Thyroid gland (tissue), 4 donors: ENCODE measurements around the gene TMEM198. TPM values are rescaled to one million over a fixed set of nuclear protein-coding genes. Genes with fewer than 3 reads are reported as not detected.

Experiments used
- DNase-seq, 2 donors: peaks; one replicate each; pipeline ENCODE4 v3.0.0-alpha.2; 2019
- H3K27ac ChIP-seq, 3 donors: fragments of 200-600 bp; sonication (generic); 1 replicate in 2 of 3; 2 replicates in 1 of 3; pipeline ENCODE4 v1.5.1; 2016 to 2019; ENCODE audit warnings: mild to moderate bottlenecking in 1 of 3, moderate library complexity in 1 of 3
- H3K27me3 ChIP-seq: fragments of 200-600 bp; sonication (generic); one replicate; pipeline ENCODE4 v1.5.1; 2019
- H3K36me3 ChIP-seq, 2 donors: fragments of 200-600 bp; sonication (generic); one replicate each; pipeline ENCODE4 v1.5.1; 2016 to 2019
- H3K4me1 ChIP-seq, 2 donors: fragments of 200-600 bp; sonication (generic); one replicate each; pipeline ENCODE4 v1.5.1; 2017 to 2019
- H3K4me3 ChIP-seq, 3 donors: fragments of 200-600 bp; sonication (generic); replicated peaks in 1 of 3; 1 replicate in 2 of 3; 2 replicates in 1 of 3; pipeline ENCODE4 v1.5.1; 2016; ENCODE audit warnings: mild to moderate bottlenecking in 1 of 3
- H3K9me3 ChIP-seq: fragments of 200-600 bp; sonication (generic); one replicate; pipeline ENCODE4 v1.5.1; 2017
- POLR2A ChIP-seq, 2 donors: fragments of 450-650 bp; IDR thresholded peaks; one replicate each; pipeline ENCODE4 v1.6.1; 2017; ENCODE audit warnings: antibody characterized with exemption in 2 of 2, mild to moderate bottlenecking in 2 of 2, moderate library complexity in 1 of 2
- WGBS, 2 donors: methylation state at CpG; one replicate each; pipeline ENCODE4 v1.1.5; 2017; 5-methylcytosine and 5-hydroxymethylcytosine counted together
- intact Hi-C: fragments of 100-400 bp; cut with DNase I; formaldehyde crosslinking; loops from one replicate; pipeline ENCODE4 v1.15.1; 2023
- total RNA-seq, 4 donors: library from RNA; depleted of rRNA; stranded (reverse); fragments of >200 nt; gene quantifications; one replicate each; pipeline ENCODE4 v1.2.3, GENCODE V29; 2016
- TF ChIP-seq, protein P1 (sequence below), 6 experiments: fragments of 200-600 bp in 3 of 6; fragments of 450-650 bp in 3 of 6; sonication (generic) in 3 of 6; IDR thresholded peaks; one replicate each; pipeline ENCODE4 v1.5.1; 2016 to 2019; ENCODE audit warnings: antibody characterized with exemption in 6 of 6, mild to moderate bottlenecking in 2 of 6, inconsistent platforms in 1 of 6, moderate library complexity in 1 of 6

Gene TMEM198
- total RNA-seq, 4 donors from 2014 or later: 4.6 to 10.9 (median 5.4) TPM

DNA sequence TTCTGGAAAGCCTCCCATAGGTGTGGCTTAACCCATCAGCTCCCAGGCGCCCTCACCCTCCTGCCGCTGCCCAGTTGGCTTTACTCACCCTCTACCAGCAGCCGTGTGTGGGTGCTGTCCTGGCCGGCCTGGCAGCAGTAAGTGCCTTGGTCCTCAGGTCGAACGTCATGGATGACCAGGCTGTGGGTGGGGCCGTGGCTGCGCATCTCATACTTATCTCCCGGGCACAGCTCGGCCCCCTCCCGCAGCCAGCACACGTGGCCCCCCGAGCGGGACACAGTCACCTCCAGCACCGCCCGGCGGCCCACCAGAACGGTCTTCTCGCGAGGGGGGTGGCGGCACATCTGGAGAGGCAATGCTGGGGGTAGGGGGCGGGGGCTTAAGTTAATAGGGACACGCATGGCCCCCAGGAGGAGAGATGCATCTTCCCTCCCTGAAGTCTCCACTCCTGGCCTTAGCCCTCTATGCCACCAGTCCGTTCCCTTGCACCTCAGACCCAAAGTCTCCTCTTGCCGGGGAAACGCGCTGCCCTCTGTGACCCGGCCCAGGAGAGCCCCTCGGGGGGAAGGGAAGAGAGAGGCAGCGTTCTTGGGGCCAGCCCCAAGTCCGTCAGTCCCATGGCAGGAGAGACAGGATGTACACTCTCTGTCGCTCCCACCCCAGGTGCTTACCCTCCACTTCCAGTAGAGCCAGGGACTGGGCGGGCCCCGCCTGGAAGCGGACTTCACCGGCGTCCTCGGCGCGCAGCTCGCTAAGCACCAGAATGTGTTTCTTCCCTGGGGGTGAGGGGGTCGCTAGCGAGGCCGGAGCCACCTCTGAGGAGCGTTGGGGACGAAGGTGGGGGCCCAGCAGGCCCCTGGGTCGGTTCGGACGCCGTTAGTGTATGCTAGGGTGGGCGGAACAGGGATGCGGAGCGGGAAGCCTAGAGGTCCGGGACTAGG, 7.9 kb downstream of the TMEM198 start:
- Histone ChIP-seq H3K4me1 (peaks cover 16 to 21% of the 10 kb centered on the region in 2 donors), H3K4me3 (peak overlapping the region in 2 of 3 donors; percentile 17 to 41), H3K27me3 (no peaks in the 10 kb centered on the region), H3K9me3 (no peaks in the 10 kb centered on the region), H3K27ac (peak overlapping the region in 1 of 3 donors; percentile 47), H3K36me3 (no peaks in the 10 kb centered on the region)
- TF ChIP-seq, protein P1, sequence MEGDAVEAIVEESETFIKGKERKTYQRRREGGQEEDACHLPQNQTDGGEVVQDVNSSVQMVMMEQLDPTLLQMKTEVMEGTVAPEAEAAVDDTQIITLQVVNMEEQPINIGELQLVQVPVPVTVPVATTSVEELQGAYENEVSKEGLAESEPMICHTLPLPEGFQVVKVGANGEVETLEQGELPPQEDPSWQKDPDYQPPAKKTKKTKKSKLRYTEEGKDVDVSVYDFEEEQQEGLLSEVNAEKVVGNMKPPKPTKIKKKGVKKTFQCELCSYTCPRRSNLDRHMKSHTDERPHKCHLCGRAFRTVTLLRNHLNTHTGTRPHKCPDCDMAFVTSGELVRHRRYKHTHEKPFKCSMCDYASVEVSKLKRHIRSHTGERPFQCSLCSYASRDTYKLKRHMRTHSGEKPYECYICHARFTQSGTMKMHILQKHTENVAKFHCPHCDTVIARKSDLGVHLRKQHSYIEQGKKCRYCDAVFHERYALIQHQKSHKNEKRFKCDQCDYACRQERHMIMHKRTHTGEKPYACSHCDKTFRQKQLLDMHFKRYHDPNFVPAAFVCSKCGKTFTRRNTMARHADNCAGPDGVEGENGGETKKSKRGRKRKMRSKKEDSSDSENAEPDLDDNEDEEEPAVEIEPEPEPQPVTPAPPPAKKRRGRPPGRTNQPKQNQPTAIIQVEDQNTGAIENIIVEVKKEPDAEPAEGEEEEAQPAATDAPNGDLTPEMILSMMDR (IDR thresholded peaks at IDR 0.05): no peak
- TF ChIP-seq POLR2A (IDR thresholded peaks at IDR 0.05): no peak
- whole genome bisulfite sequencing, 2 donors: 6 to 8% methylated on average over 7 to 31 of the region's 54 CpGs
- intact Hi-C loops: no loop called here
- peak; percentile 61 to 75 for DNase-seq

DNA sequence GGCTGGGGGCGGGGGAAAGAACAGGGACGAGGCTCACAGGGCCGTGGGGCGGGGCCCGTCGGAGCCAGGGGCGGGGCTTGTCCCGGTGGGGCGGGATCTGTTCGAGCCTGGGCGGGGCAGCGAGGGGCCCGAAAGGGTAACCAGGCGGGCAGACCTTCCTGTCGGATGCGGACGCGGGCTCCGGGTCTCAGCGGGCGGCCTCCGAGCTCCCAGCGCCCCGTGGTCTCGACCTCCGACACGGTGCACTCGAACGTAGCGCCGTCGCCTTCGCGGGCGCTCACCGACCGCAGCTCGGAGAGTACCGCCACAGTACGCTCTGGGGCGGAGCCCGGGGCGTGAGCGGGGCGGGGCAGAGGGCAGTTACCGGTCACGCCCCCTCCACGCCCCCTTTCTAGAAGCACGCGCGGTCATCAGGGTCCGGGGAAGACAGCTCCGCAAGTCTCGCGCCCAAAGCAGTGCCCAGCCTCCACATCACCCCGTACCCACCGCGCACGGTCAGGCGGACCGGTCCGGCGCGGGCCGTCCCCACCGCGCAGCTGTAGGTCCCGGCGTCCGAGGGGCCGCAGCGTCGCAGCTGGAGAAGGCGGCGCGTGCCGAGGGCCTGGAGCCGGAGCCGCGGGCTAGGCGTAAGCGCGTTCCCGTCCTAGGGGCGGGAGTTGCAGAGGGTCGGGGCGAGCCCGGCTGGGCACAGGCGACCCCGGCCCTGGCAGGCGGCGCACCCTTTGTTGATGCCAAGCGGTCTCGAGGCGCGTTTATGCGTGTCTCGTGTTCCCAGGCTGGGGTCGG, 8.7 kb downstream of the TMEM198 start:
- H3K9me3 ChIP-seq: no peaks in the 10 kb centered on the region
- 0% methylated on average over 12 of the region's 99 CpGs; no CpG with 5 or more reads in 1 of the 2 donors for WGBS, 2 donors
- H3K4me1 ChIP-seq: peaks cover 16 to 21% of the 10 kb centered on the region in 2 donors
- intact Hi-C loops: no loop called here
- peak overlapping the region in 1 of 3 donors; percentile 47 for H3K27ac ChIP-seq
- H3K36me3 ChIP-seq: no peaks in the 10 kb centered on the region
- TF ChIP-seq POLR2A (IDR thresholded peaks at IDR 0.05): peak in 1 of 2 donors; percentile 27
- TF ChIP-seq, protein P1 (IDR thresholded peaks at IDR 0.05): no peak
- H3K27me3 ChIP-seq: no peaks in the 10 kb centered on the region
- peak; percentile 88 for DNase-seq
- H3K4me3 ChIP-seq: peak overlapping the region; percentile 17 to 41 (median 22)

DNA sequence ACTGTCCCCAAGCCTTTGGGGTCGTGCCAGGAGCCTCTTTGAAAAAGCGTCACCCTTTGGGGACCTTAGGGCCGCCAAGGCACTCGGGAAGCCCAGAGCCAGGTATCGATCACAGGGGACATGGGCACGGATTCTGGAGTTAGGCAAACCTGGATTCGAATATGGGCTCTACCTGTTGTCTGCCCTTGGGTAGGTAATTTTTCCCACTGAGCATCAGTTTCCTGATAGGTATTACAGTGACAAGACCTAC, 9.3 kb downstream of the TMEM198 start:
- Histone ChIP-seq H3K27me3 (no peaks in the 10 kb centered on the region), H3K27ac (no peak overlapping the region), H3K36me3 (no peaks in the 10 kb centered on the region), H3K4me1 (peaks cover 16 to 21% of the 10 kb centered on the region in 2 donors), H3K4me3 (peak overlapping the region in 2 of 3 donors; percentile 22 to 41), H3K9me3 (no peaks in the 10 kb centered on the region)
- WGBS, 2 donors: 12 to 37% methylated on average over 5 to 7 of the region's 7 CpGs
- TF ChIP-seq, protein P1 (IDR thresholded peaks at IDR 0.05): no peak
- TF ChIP-seq POLR2A (IDR thresholded peaks at IDR 0.05): no peak
- intact Hi-C loops: no loop called here
- DNase-seq: no peak

DNA sequence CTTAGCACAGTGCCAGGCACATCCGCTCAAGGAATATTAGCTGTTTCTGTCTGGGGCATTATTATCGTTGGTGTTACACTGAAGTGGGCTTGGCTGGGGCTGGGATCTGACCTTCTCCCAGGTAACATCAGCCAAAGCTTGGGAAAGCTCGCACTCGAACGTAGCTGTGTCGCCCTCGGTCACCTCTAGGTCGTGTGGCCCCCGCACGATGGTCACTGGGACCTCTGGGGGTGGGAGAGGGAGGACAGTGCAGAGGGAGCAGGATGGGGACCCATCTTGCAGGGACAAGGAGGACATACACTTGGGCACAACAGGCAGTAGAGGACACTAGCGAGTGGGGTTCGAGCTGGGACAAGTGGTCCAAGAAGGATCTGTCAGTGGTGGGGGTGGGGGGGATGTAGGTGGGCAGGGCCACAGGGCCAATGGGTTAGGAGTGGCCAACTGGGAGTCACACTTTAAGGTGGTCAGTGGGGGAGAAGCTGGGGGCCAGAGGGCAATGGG, 9.7 kb downstream of the TMEM198 start:
- no peak for DNase-seq
- Histone ChIP-seq H3K4me1 (peaks cover 16 to 21% of the 10 kb centered on the region in 2 donors), H3K9me3 (no peaks in the 10 kb centered on the region), H3K36me3 (no peaks in the 10 kb centered on the region), H3K27ac (no peak overlapping the region), H3K27me3 (no peaks in the 10 kb centered on the region), H3K4me3 (no peak overlapping the region)
- intact Hi-C loops: no loop called here
- no peak for TF ChIP-seq POLR2A (IDR thresholded peaks at IDR 0.05)
- TF ChIP-seq, protein P1 (IDR thresholded peaks at IDR 0.05): no peak
- 70 to 77% methylated on average over 12 of the region's 12 CpGs for WGBS, 2 donors
